HEK293 (cell line): ENCODE data around the gene ATXN1L.

Experiments used
- EGR2 ChIP-seq: fragments of 450-650 bp; formaldehyde crosslinking; IDR thresholded peaks from 2 replicates; pipeline ENCODE4 v1.5.1; 2016; ENCODE audit warnings: low read depth, missing biosample characterization, missing genetic modification characterization
- KLF1 ChIP-seq: fragments of 450-650 bp; formaldehyde crosslinking; IDR thresholded peaks from 2 replicates; pipeline ENCODE4 v1.5.1; 2016; ENCODE audit warnings: missing biosample characterization, missing genetic modification characterization
- MYNN ChIP-seq: fragments of 450-650 bp; formaldehyde crosslinking; IDR thresholded peaks from 2 replicates; pipeline ENCODE4 v1.5.1; 2016; ENCODE audit warnings: missing biosample characterization, missing genetic modification characterization, borderline replicate concordance
- PRDM10 ChIP-seq: fragments of 450-650 bp; formaldehyde crosslinking; IDR thresholded peaks from 2 replicates; pipeline ENCODE4 v1.5.1; 2016; ENCODE audit warnings: missing biosample characterization, missing genetic modification characterization
- SETDB1 ChIP-seq: IDR thresholded peaks from one replicate; pipeline ENCODE4 v1.6.1; 2017; ENCODE audit warnings: mild to moderate bottlenecking, low read length, moderate library complexity, mixed read lengths; ENCODE audit not compliant: insufficient read length
- ZBTB17 ChIP-seq: fragments of 450-650 bp; formaldehyde crosslinking; IDR thresholded peaks from 2 replicates; pipeline ENCODE4 v1.5.1; 2016; ENCODE audit warnings: missing biosample characterization, missing genetic modification characterization
- ZEB2 ChIP-seq: fragments of 450-650 bp; formaldehyde crosslinking; IDR thresholded peaks from 2 replicates; pipeline ENCODE4 v1.5.1; 2016; ENCODE audit warnings: missing biosample characterization, missing genetic modification characterization
- ZFHX2 ChIP-seq: fragments of 450-650 bp; formaldehyde crosslinking; conservative IDR thresholded peaks from 2 replicates; pipeline ENCODE4 v1.5.1; 2016; ENCODE audit warnings: missing biosample characterization, missing genetic modification characterization
- ZFP69B ChIP-seq: fragments of 450-650 bp; formaldehyde crosslinking; IDR thresholded peaks from 2 replicates; pipeline ENCODE4 v1.5.1; 2016; ENCODE audit warnings: missing biosample characterization, missing genetic modification characterization
- ZNF10 ChIP-seq: fragments of 450-650 bp; formaldehyde crosslinking; IDR thresholded peaks from 2 replicates; pipeline ENCODE4 v1.5.1; 2017; ENCODE audit warnings: missing biosample characterization, missing genetic modification characterization
- ZNF366 ChIP-seq: fragments of 450-650 bp; formaldehyde crosslinking; conservative IDR thresholded peaks from 2 replicates; pipeline ENCODE4 v1.5.1; 2016; ENCODE audit warnings: missing biosample characterization, missing genetic modification characterization
- ZNF423 ChIP-seq: fragments of 450-650 bp; formaldehyde crosslinking; IDR thresholded peaks from 2 replicates; pipeline ENCODE4 v1.5.1; 2016; ENCODE audit warnings: missing biosample characterization, missing genetic modification characterization
- ZNF510 ChIP-seq: fragments of 450-650 bp; formaldehyde crosslinking; IDR thresholded peaks from 2 replicates; pipeline ENCODE4 v1.5.1; 2018; ENCODE audit warnings: mild to moderate bottlenecking, missing genetic modification characterization, missing biosample characterization; ENCODE audit not compliant: insufficient replicate concordance
- ZNF629 ChIP-seq: fragments of 450-650 bp; formaldehyde crosslinking; IDR thresholded peaks from 2 replicates; pipeline ENCODE4 v1.5.1; 2017; ENCODE audit warnings: missing biosample characterization, missing genetic modification characterization
- ZNF654 ChIP-seq: fragments of 450-650 bp; formaldehyde crosslinking; IDR thresholded peaks from 2 replicates; pipeline ENCODE4 v1.5.1; 2016; ENCODE audit warnings: low read depth, missing biosample characterization, missing genetic modification characterization
- ZNF660 ChIP-seq: fragments of 450-650 bp; IDR thresholded peaks from 2 replicates; pipeline ENCODE4 v1.5.1; 2018; ENCODE audit warnings: missing biosample characterization, mild to moderate bottlenecking, missing genetic modification characterization
- ZNF692 ChIP-seq: fragments of 450-650 bp; formaldehyde crosslinking; IDR thresholded peaks from 2 replicates; pipeline ENCODE4 v1.5.1; 2016; ENCODE audit warnings: missing biosample characterization, missing genetic modification characterization
- ZNF843 ChIP-seq: fragments of 450-650 bp; formaldehyde crosslinking; IDR thresholded peaks from 2 replicates; pipeline ENCODE4 v1.5.1; 2016; ENCODE audit warnings: missing biosample characterization, missing genetic modification characterization
- ZXDB ChIP-seq: fragments of 450-650 bp; formaldehyde crosslinking; IDR thresholded peaks from 2 replicates; pipeline ENCODE4 v1.5.1; 2016; ENCODE audit warnings: missing biosample characterization, missing genetic modification characterization
- TF ChIP-seq, protein P1 (sequence below): fragments of 450-650 bp; formaldehyde crosslinking; IDR thresholded peaks from 2 replicates; pipeline ENCODE4 v1.5.1; 2016; ENCODE audit warnings: missing biosample characterization, missing genetic modification characterization
- TF ChIP-seq, protein P2 (sequence below): fragments of 450-650 bp; formaldehyde crosslinking; IDR thresholded peaks from 2 replicates; pipeline ENCODE4 v1.5.1; 2016; ENCODE audit warnings: missing biosample characterization, missing genetic modification characterization
- TF ChIP-seq, protein P3 (sequence below): fragments of 450-650 bp; formaldehyde crosslinking; IDR thresholded peaks from 2 replicates; pipeline ENCODE4 v1.5.1; 2016; ENCODE audit warnings: missing biosample characterization, missing genetic modification characterization
- TF ChIP-seq, protein P4 (sequence below): fragments of 450-650 bp; formaldehyde crosslinking; IDR thresholded peaks from 2 replicates; pipeline ENCODE4 v1.5.1; 2016; ENCODE audit warnings: missing biosample characterization, missing genetic modification characterization

ATXN1L gene

GRCh38 chr16:71882505-71883167, 36.9 kb downstream of the ATXN1L start (continued):
- peak; percentile 87 for TF ChIP-seq ZNF692
- TF ChIP-seq ZNF660 (tag by site-specific recombination) = 0 out of 2 replicates have a peak, but pooled peaks have one; percentile 32
- no peak for TF ChIP-seq ZNF423
- TF ChIP-seq, protein P1, sequence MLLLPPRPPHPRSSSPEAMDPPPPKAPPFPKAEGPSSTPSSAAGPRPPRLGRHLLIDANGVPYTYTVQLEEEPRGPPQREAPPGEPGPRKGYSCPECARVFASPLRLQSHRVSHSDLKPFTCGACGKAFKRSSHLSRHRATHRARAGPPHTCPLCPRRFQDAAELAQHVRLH (tag by site-specific recombination) = peak; percentile 12; the same call in 1 of the 2 replicates
- TF ChIP-seq ZNF366 = 0 out of 2 replicates have a peak, but pooled peaks have one; percentile 44
- 0 out of 2 replicates have a peak, but pooled peaks have one; percentile 10 for TF ChIP-seq ZNF10 (tag by site-specific recombination)
- TF ChIP-seq PRDM10 = no peak
- no peak for TF ChIP-seq ZNF629 (tag by site-specific recombination)
- no peak for TF ChIP-seq KLF1 (tag by site-specific recombination)
- TF ChIP-seq ZEB2 (tag by site-specific recombination) = peak; percentile 60; the same call in 1 of the 2 replicates
- 0 out of 2 replicates have a peak, but pooled peaks have one; percentile 39 for TF ChIP-seq ZFP69B (tag by site-specific recombination)
- TF ChIP-seq ZBTB17 (tag by site-specific recombination) = no peak
- TF ChIP-seq ZFHX2 (tag by site-specific recombination) = peak; percentile 86
- TF ChIP-seq, protein P2, sequence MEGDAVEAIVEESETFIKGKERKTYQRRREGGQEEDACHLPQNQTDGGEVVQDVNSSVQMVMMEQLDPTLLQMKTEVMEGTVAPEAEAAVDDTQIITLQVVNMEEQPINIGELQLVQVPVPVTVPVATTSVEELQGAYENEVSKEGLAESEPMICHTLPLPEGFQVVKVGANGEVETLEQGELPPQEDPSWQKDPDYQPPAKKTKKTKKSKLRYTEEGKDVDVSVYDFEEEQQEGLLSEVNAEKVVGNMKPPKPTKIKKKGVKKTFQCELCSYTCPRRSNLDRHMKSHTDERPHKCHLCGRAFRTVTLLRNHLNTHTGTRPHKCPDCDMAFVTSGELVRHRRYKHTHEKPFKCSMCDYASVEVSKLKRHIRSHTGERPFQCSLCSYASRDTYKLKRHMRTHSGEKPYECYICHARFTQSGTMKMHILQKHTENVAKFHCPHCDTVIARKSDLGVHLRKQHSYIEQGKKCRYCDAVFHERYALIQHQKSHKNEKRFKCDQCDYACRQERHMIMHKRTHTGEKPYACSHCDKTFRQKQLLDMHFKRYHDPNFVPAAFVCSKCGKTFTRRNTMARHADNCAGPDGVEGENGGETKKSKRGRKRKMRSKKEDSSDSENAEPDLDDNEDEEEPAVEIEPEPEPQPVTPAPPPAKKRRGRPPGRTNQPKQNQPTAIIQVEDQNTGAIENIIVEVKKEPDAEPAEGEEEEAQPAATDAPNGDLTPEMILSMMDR (tag by site-specific recombination) = peak; percentile 81
- TF ChIP-seq ZNF510 (tag by site-specific recombination) = no peak
- TF ChIP-seq, protein P3, sequence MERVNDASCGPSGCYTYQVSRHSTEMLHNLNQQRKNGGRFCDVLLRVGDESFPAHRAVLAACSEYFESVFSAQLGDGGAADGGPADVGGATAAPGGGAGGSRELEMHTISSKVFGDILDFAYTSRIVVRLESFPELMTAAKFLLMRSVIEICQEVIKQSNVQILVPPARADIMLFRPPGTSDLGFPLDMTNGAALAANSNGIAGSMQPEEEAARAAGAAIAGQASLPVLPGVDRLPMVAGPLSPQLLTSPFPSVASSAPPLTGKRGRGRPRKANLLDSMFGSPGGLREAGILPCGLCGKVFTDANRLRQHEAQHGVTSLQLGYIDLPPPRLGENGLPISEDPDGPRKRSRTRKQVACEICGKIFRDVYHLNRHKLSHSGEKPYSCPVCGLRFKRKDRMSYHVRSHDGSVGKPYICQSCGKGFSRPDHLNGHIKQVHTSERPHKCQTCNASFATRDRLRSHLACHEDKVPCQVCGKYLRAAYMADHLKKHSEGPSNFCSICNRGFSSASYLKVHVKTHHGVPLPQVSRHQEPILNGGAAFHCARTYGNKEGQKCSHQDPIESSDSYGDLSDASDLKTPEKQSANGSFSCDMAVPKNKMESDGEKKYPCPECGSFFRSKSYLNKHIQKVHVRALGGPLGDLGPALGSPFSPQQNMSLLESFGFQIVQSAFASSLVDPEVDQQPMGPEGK (tag by site-specific recombination) = no peak
- peak; percentile 16; the same call in 1 of the 2 replicates for TF ChIP-seq ZNF654 (tag by site-specific recombination)
- TF ChIP-seq SETDB1 = no peak
- 0 out of 2 replicates have a peak, but pooled peaks have one; percentile 36 for TF ChIP-seq MYNN
- TF ChIP-seq EGR2 (tag by site-specific recombination) = peak; percentile 79
- peak; percentile 71 for TF ChIP-seq ZNF843
- TF ChIP-seq, protein P4, sequence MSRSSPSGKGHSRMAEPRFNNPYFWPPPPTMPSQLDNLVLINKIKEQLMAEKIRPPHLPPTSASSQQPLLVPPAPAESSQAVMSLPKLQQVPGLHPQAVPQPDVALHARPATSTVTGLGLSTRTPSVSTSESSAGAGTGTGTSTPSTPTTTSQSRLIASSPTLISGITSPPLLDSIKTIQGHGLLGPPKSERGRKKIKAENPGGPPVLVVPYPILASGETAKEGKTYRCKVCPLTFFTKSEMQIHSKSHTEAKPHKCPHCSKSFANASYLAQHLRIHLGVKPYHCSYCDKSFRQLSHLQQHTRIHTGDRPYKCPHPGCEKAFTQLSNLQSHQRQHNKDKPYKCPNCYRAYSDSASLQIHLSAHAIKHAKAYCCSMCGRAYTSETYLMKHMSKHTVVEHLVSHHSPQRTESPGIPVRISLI (tag by site-specific recombination) = no peak
- TF ChIP-seq ZXDB (tag by site-specific recombination) = peak; percentile 42; the same call in 1 of the 2 replicates
